Measurements from ENCODE around the gene STK10. TPM values are rescaled to one million over a fixed set of nuclear protein-coding genes. Genes with fewer than 3 reads are reported as not detected.

The STK10 gene
- total RNA-seq, 1 donor from 2014 or later, result 66.2 TPM

DNA sequence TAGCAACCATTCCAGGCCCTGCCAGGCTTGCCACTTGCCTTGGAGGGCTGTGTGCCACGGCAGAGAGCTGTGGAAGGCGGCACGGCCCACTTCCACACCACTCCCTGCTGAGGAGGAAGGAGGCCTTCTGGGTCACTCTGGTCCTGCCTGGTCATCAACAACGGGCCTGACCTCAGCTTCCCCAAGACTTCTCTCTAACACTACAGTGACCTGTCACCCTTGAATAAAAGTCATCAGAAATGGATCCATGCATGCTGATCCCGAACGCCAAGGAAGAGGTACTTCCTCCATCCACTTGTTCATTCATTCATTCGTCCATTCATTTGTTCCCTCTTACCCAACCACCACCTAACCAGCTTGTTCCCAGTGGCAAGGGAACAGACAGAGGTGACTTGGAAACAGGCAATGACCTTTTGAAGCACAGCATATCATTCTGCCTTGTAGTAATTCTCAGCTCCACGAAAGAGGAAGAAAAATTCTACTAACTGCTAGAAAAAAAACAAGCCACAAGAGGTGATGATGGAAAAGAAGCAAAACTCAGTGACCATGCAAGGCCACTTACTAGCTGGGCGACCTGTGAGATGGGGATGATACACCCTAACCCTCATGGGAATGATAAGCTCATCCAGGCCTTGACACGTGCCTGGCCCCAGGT lies 58.6 kb downstream of the STK10 start:
- TF ChIP-seq, protein P1, sequence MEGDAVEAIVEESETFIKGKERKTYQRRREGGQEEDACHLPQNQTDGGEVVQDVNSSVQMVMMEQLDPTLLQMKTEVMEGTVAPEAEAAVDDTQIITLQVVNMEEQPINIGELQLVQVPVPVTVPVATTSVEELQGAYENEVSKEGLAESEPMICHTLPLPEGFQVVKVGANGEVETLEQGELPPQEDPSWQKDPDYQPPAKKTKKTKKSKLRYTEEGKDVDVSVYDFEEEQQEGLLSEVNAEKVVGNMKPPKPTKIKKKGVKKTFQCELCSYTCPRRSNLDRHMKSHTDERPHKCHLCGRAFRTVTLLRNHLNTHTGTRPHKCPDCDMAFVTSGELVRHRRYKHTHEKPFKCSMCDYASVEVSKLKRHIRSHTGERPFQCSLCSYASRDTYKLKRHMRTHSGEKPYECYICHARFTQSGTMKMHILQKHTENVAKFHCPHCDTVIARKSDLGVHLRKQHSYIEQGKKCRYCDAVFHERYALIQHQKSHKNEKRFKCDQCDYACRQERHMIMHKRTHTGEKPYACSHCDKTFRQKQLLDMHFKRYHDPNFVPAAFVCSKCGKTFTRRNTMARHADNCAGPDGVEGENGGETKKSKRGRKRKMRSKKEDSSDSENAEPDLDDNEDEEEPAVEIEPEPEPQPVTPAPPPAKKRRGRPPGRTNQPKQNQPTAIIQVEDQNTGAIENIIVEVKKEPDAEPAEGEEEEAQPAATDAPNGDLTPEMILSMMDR (IDR thresholded peaks at IDR 0.05), result no peak
- Mint-ChIP-seq H3K27ac (ENCODE audit: unreplicated experiment) (no peak overlapping the region), H3K4me3 (ENCODE audit: unreplicated experiment) (no peak overlapping the region), H3K36me3 (ENCODE audit: unreplicated experiment) (peaks cover 27% of the 10 kb centered on the region), H3K4me1 (ENCODE audit: unreplicated experiment) (peaks cover 14% of the 10 kb centered on the region), H3K9me3 (ENCODE audit: unreplicated experiment) (peaks cover 4% of the 10 kb centered on the region), H3K27me3 (ENCODE audit: unreplicated experiment) (no peaks in the 10 kb centered on the region)
- no peak for DNase-seq (ENCODE audit: extremely low spot score, unreplicated experiment)

DNA sequence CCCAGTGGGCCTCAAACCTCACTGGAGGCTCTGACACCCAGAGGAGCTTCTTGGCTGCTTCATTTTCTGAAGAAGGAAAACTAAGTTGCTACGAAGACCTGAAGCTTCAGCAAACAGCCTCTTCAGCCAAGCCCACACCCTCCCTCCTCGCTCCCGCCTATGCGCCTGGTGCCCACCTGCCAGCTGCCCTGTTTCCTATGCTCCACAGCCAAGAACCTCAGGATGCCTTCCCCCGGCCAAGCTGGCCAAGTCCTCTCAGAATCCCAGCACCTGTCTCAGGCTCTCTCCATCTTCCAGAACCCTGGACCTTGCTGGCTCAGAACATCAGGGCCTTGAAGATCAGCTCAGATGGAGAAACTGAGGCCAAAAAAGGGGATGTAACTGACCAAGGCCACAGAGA lies 60.4 kb downstream of the STK10 start:
- TF ChIP-seq, protein P1 (IDR thresholded peaks at IDR 0.05), result no peak
- Mint-ChIP-seq H3K4me3 (ENCODE audit: unreplicated experiment) (no peak overlapping the region), H3K4me1 (ENCODE audit: unreplicated experiment) (peaks cover 25% of the 10 kb centered on the region), H3K27me3 (ENCODE audit: unreplicated experiment) (no peaks in the 10 kb centered on the region), H3K27ac (ENCODE audit: unreplicated experiment) (no peak overlapping the region), H3K9me3 (ENCODE audit: unreplicated experiment) (peaks cover 4% of the 10 kb centered on the region), H3K36me3 (ENCODE audit: unreplicated experiment) (peaks cover 20% of the 10 kb centered on the region)
- DNase-seq (ENCODE audit: extremely low spot score, unreplicated experiment), result no peak

DNA sequence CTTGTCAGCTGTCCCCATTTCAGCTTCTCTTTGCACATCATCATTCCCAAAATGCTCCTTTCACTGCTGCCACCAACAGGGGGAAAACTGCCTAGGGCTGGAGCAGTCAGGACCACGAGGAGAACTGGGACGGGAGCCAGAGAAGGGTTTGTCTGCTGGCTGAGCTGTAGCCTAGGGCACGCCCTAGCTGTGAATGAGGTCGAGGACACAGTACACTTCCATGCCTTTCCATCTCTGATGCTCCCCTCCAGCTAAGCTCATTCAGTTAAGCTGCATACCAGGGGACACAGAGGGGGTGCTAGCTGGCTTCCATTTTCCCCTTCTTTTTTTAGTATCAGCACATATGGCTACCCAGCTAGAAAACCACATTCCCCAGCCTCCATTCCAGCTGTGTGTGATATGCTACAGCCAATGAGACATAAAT lies 64.7 kb downstream of the STK10 start:
- TF ChIP-seq, protein P1 (IDR thresholded peaks at IDR 0.05), result peak; percentile 50
- peaks cover 21% of the 10 kb centered on the region for H3K36me3 Mint-ChIP-seq (ENCODE audit: unreplicated experiment)
- H3K9me3 Mint-ChIP-seq (ENCODE audit: unreplicated experiment), result peaks cover 4% of the 10 kb centered on the region
- H3K4me3 Mint-ChIP-seq (ENCODE audit: unreplicated experiment), result no peak overlapping the region
- peaks cover 22% of the 10 kb centered on the region for H3K4me1 Mint-ChIP-seq (ENCODE audit: unreplicated experiment)
- DNase-seq (ENCODE audit: extremely low spot score, unreplicated experiment), result peak; percentile 93
- peak overlapping the region; percentile 57 for H3K27ac Mint-ChIP-seq (ENCODE audit: unreplicated experiment)
- H3K27me3 Mint-ChIP-seq (ENCODE audit: unreplicated experiment), result no peaks in the 10 kb centered on the region

DNA sequence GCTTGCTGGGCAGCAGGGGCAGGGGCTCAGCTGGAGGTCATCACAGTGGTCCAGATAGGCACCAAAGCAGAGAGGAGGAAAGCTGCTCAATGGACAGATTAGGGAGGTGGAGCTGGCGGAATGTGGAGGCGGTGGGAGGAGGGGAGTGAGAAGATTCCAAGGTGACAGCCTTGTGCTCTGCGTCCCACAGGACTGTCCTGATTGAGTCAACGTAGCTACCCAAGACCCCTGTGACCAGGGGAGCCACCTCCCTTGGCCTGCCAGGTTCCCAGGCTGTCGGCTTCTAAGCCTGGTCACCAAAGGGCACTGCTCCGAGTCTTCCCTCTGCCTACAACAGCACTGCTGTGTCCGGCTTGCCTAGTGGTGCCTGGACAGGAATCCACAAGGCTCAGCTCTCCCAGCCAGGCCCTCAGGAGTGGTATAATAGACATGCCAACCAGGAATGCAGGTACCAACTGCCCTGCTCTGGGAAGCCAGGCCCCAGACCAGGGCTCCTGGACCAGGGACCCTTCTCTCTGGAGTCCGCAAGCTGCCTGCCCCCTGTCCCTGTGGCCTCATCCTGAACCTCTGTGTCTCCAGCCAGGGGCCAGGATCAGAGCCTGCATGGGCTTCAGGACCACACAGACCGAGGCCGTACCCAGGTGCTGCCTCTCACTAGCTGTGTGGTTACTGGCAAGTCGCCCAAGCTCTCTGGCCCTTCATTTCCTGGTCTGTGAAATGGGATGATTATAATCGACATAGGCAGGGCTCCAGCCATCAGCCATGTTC lies 67.9 kb downstream of the STK10 start:
- Mint-ChIP-seq H3K4me3 (ENCODE audit: unreplicated experiment) (no peak overlapping the region), H3K27me3 (ENCODE audit: unreplicated experiment) (no peaks in the 10 kb centered on the region), H3K9me3 (ENCODE audit: unreplicated experiment) (peaks cover 4% of the 10 kb centered on the region), H3K36me3 (ENCODE audit: unreplicated experiment) (peaks cover 20% of the 10 kb centered on the region), H3K4me1 (ENCODE audit: unreplicated experiment) (peaks cover 30% of the 10 kb centered on the region), H3K27ac (ENCODE audit: unreplicated experiment) (no peak overlapping the region)
- no peak for DNase-seq (ENCODE audit: extremely low spot score, unreplicated experiment)
- TF ChIP-seq, protein P1 (IDR thresholded peaks at IDR 0.05), result no peak

DNA sequence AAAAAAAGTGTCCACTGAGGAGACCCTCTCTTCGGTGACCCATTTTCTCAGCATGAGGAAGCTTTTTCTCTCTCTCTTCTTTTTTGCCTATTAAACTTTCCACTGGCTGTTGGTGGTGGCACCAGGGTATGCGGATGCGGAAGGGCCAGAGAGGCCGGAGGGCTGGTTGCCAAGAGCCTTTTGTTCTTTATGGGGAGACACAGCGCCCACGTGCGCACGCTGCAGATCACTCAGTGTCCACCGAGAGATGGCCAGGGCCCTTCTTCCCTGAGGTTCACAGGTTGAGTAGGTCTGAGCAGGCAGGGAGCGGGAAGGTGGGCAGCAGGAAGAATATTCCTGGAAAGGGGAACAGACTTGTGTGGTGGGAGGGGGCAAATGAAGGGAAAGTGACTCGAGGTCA lies 69.1 kb downstream of the STK10 start:
- peaks cover 26% of the 10 kb centered on the region for H3K4me1 Mint-ChIP-seq (ENCODE audit: unreplicated experiment)

More for the DNA sequence above, 69.1 kb downstream of the STK10 start:
- Mint-ChIP-seq H3K27me3 (ENCODE audit: unreplicated experiment) (no peaks in the 10 kb centered on the region), H3K9me3 (ENCODE audit: unreplicated experiment) (no peaks in the 10 kb centered on the region), H3K27ac (ENCODE audit: unreplicated experiment) (no peak overlapping the region), H3K4me3 (ENCODE audit: unreplicated experiment) (no peak overlapping the region), H3K36me3 (ENCODE audit: unreplicated experiment) (peaks cover 19% of the 10 kb centered on the region)
- no peak for DNase-seq (ENCODE audit: extremely low spot score, unreplicated experiment)
- TF ChIP-seq, protein P1 (IDR thresholded peaks at IDR 0.05), result no peak
